ENCODE data around the gene EPHA5. TPM values are rescaled to one million over a fixed set of nuclear protein-coding genes. Genes with fewer than 3 reads are reported as not detected.

EPHA5 gene
- under 0.01 TPM in 2 replicates for total RNA-seq

GRCh38 chr4:65670331-65671031, at the start of gene EPHA5:
TSS of gene EPHA5 (minus strand) at chr4:65670489. CDS start at chr4:65669742, 747 bp downstream.

